Stimulated activated memory B cell treated with anti-CD40 and anti-IgM and Interleukin-4, amounts not matched to agents 10 μg/mL and 1 μg/mL and 100 μg/mL, for 72 hours (primary cell): ENCODE measurements around the gene SERINC2.
"Not testable (repeated sequence)": the region's sequence is repeated elsewhere in the genome, so short reads cannot be mapped to it uniquely, and the experiment has no call there.

Experiments
- ATAC-seq: fragments of 150-1000 bp; cut with Tn5 transposase; 2 replicates; pipeline ENCODE4 v1.10.0; 2021
- H3K27ac Mint-ChIP-seq: one replicate; pipeline ENCODE4 v1.8.0; 2022; ENCODE audit warnings: mild to moderate bottlenecking, mixed read lengths
- H3K27me3 Mint-ChIP-seq: one replicate; pipeline ENCODE4 v1.8.0; 2022; ENCODE audit warnings: mixed read lengths
- H3K36me3 Mint-ChIP-seq: one replicate; pipeline ENCODE4 v1.8.0; 2022; ENCODE audit warnings: mixed read lengths
- H3K4me1 Mint-ChIP-seq: one replicate; pipeline ENCODE4 v1.8.0; 2022; ENCODE audit warnings: mixed read lengths
- H3K4me3 Mint-ChIP-seq: one replicate; pipeline ENCODE4 v1.8.0; 2022; ENCODE audit warnings: mild to moderate bottlenecking, moderate library complexity, mixed read lengths
- H3K9me3 Mint-ChIP-seq: one replicate; pipeline ENCODE4 v1.8.0; 2022; ENCODE audit warnings: mixed read lengths

SERINC2 gene

DNA sequence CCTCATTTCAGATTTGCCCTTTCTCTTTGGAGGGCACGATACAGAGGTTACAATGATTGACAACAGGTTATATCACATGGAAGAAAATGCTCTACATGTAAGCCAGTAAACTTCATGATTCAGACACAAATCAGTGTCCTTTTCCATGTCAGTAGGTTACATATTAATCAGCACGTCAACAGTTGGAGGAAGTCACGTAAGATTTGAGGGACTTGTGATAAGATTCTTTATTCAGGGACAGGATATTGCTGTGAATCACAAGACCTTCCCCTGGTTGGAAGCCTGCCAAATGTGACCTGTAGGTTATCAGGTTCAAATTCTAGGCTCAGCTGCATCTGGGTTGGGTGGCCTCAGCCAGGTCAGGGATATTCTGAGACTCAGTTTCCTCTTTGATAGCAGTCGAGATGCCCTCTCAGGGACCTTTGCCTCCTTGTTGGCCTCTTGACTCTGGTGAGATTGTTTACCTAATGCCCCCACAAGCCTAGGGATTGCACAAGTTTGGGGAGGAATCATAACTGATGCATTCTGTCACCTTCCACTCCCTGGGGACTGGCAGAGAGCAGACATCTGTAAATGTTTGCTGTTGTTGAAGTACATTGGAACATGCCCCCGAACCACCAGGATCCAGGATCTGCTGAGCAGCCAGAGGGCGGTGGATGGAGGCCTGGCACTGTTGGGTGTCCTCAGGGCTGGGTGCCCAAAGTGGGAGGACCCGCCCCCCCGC is 31.9 kb downstream of the SERINC2 start:
- no peaks in the 10 kb centered on the region for H3K36me3 Mint-ChIP-seq
- H3K27me3 Mint-ChIP-seq = peaks cover 10% of the 10 kb centered on the region
- no peak overlapping the region for H3K27ac Mint-ChIP-seq
- peaks cover 5% of the 10 kb centered on the region for H3K4me1 Mint-ChIP-seq
- no peak for ATAC-seq
- no peak overlapping the region for H3K4me3 Mint-ChIP-seq
- H3K9me3 Mint-ChIP-seq = peaks cover 2% of the 10 kb centered on the region

DNA sequence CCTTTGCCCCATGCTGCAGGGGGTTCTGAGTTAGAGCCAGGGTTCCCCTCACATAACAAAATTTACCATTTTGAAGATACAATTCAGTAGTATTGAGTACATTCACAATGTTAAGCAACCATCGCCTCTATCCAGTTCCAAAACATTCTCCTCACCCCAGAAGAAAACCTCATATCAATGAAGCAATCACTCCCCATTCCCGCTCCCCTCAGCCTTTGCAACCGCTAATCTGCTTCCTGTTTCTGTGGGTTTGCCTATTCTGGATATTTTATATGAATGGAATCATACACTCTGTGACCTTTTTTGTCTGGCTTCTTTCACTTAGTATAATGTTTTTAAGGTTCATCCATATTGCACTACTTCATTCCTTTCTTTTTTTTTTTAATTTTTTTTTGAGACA is 32.9 kb downstream of the SERINC2 start:
- Mint-ChIP-seq H3K9me3 (peaks cover 2% of the 10 kb centered on the region), H3K27ac (no peak overlapping the region), H3K4me3 (no peak overlapping the region), H3K36me3 (peaks cover 6% of the 10 kb centered on the region), H3K4me1 (peaks cover 5% of the 10 kb centered on the region), H3K27me3 (peaks cover 12% of the 10 kb centered on the region)
- no peak for ATAC-seq

DNA sequence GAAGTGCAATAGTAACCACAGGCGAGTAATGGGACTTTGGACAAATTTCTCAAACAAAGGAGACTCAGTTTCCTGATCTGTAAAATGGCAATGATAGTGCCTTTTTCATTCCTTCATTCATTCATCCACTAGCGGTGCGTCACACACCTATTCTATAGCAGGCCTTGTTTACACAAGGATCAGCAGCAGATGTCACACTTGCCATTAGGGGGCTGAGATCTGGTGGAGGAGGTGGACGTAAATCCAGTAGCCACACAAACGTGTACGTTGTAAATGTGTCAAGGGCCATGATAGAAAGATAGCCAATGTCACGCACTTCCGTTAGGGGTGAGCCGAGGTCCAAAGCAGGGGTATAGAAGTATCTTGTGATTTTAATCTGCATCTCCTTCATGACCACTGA is 34.2 kb downstream of the SERINC2 start:
- Mint-ChIP-seq H3K4me3 (no peak overlapping the region), H3K27me3 (peaks cover 11% of the 10 kb centered on the region), H3K4me1 (no peaks in the 10 kb centered on the region), H3K27ac (no peak overlapping the region), H3K36me3 (peaks cover 11% of the 10 kb centered on the region), H3K9me3 (peaks cover 10% of the 10 kb centered on the region)
- no peak for ATAC-seq

DNA sequence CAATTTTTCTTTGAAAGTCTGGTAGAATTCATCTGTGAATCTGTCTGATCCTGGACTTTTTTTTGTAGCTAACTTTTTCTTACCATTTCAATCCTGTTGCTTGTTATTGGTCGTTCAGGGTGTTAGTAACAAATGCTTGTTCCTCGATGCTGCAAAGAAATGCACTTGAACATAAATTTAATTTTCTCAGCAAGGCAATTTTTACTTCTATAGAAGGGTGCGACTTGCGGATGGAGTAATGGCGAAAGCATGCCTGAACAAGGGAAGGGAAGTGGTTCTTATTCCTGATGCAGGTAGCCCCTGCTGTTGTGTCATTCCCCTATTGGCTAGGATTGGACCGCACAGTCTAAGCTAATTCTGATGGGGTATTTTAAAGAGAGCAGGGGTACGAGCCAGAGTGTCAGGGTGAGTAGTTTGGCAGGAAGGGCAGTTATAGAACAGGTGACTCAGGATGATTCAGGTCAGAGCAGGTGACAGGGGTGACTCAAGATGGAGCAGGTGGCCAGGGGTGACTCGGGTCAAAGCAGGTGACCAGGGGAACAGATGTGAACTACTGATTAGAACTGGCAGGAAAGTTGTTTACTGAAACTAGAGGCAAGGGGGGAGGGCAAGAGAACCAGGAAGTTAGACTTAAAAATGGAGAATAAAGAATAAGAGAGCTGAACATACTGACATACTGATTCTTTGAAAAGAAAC is 40.5 kb downstream of the SERINC2 start:
- peaks cover 39% of the 10 kb centered on the region for H3K27me3 Mint-ChIP-seq
- H3K9me3 Mint-ChIP-seq = peaks cover 33% of the 10 kb centered on the region

DNA sequence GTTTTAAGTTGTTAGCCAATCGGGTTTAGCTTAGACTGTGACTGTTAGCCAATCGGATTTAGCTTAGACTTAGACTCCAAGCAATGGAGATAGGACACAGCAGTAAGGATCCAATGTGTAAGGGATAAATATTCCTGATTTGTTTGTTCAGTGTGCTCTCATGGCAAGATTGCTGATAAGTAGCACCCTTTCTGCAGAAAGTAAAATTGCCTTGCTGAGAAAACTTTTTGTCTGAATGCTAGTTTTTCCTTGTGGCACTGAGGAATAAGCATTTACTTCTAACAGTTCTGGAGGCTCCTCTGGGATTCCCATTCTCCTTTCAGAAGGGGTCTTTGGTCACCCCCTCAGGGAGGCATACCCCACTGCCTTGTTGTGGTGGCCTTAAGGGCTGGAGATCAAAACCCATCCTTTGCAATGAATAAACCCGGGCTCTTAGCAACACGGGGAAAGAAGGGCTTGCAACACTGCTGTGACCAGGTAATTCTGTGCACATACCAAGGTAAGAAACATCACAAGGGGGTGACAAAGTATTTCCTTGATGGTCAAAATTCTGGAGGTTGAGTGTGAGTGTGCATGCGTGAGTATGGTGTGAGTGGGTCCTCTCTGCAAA is 45.4 kb downstream of the SERINC2 start:
- peaks cover 5% of the 10 kb centered on the region for H3K36me3 Mint-ChIP-seq
- H3K27me3 Mint-ChIP-seq = peaks cover 59% of the 10 kb centered on the region
- H3K4me3 Mint-ChIP-seq = no peak overlapping the region
- peaks cover 29% of the 10 kb centered on the region for H3K9me3 Mint-ChIP-seq
- ATAC-seq = no peak
- H3K27ac Mint-ChIP-seq = no peak overlapping the region
- H3K4me1 Mint-ChIP-seq = no peaks in the 10 kb centered on the region

More for the DNA sequence above, 40.5 kb downstream of the SERINC2 start:
- Mint-ChIP-seq H3K27ac (no peak overlapping the region), H3K4me3 (no peak overlapping the region), H3K4me1 (no peaks in the 10 kb centered on the region), H3K36me3 (peaks cover 19% of the 10 kb centered on the region)
- ATAC-seq = no peak

DNA sequence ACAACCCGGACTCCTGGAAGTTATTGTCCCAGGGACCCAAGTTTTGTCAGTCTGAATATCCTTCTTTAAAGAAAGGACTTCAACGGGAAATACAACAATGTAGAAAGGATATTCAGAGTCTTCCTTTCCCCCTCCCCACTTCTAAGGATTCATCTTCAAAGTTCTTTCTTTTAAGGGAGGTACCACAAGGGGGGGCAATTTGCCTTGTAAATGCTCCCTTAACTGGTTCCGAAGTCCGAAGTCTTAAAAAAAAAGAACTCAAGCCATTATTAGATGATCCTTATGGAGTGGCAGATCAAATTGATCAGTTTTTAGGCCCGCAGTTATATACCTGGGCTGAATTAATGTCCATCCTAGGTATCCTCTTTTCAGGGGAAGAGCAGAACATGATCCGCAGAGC is 47.0 kb downstream of the SERINC2 start:
- Mint-ChIP-seq H3K27me3 (peaks cover 61% of the 10 kb centered on the region), H3K36me3 (no peaks in the 10 kb centered on the region), H3K4me1 (no peaks in the 10 kb centered on the region), H3K27ac (no peak overlapping the region), H3K4me3 (no peak overlapping the region), H3K9me3 (peaks cover 24% of the 10 kb centered on the region)
- no peak for ATAC-seq

DNA sequence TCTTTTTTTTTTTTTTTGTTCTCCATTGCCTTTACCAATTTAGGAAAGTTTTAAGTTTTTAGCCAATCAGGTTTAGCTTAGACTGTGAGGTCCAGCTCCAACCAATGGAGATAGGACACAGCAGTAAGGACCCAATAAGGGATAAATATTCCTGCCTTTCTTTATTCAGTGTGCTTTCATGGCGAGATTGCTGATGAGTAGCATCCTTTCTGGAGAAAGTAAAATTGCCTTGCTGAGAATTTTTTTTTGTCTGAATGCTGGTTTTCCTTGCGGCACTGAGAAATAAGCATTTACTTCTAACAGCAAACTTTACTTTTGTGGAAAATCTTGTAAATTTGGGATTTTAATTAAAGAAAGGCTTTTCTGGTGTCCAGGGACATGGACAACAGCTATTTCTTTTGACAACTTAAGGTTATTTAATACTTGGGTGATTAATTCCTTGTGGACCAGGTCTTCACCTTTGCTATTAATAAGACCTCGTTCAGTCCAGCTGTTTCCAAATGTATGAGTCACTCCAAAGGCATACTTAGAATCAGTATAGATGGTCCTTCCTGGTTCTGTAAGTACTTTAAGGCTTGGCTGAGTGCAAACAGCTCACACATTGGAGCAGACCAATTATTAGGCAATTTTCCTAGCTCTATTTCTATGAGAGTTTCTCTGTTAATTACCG is 54.1 kb downstream of the SERINC2 start:
- ATAC-seq = no peak
- no peak overlapping the region for H3K4me3 Mint-ChIP-seq
- peaks cover 3% of the 10 kb centered on the region for H3K36me3 Mint-ChIP-seq
- peaks cover 2% of the 10 kb centered on the region for H3K4me1 Mint-ChIP-seq
- peaks cover 15% of the 10 kb centered on the region for H3K9me3 Mint-ChIP-seq
- H3K27ac Mint-ChIP-seq = no peak overlapping the region
- peaks cover 57% of the 10 kb centered on the region for H3K27me3 Mint-ChIP-seq

DNA sequence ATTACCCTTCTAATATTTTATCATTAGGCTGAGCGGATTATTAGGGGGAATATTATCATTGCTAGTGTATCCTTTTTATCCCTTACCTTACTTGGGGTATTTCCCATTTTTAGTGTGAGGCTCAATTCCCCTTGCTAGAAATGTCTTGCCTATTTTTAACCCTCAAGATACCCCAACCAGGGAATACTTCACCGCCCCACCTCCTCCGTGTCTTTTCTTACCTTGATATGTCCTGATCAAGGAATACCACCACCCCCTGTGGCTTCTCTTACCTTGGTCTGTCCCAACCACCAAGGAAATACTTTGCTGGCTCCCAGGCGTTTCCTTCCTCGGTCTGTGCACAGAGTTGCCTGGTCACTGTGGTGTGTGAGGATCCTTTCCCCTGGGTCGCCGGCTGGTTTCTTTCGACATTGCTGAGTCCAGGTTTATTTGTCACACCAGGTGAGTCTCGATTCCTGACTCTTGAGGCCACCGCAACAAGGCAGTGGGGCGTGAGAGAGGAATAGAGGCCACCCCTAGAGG is 57.8 kb downstream of the SERINC2 start:
- Mint-ChIP-seq H3K4me1 (peaks cover 5% of the 10 kb centered on the region), H3K36me3 (peaks cover 6% of the 10 kb centered on the region), H3K27ac (no peak overlapping the region), H3K4me3 (no peak overlapping the region), H3K27me3 (peaks cover 48% of the 10 kb centered on the region), H3K9me3 (peaks cover 17% of the 10 kb centered on the region)
- ATAC-seq = no peak

DNA sequence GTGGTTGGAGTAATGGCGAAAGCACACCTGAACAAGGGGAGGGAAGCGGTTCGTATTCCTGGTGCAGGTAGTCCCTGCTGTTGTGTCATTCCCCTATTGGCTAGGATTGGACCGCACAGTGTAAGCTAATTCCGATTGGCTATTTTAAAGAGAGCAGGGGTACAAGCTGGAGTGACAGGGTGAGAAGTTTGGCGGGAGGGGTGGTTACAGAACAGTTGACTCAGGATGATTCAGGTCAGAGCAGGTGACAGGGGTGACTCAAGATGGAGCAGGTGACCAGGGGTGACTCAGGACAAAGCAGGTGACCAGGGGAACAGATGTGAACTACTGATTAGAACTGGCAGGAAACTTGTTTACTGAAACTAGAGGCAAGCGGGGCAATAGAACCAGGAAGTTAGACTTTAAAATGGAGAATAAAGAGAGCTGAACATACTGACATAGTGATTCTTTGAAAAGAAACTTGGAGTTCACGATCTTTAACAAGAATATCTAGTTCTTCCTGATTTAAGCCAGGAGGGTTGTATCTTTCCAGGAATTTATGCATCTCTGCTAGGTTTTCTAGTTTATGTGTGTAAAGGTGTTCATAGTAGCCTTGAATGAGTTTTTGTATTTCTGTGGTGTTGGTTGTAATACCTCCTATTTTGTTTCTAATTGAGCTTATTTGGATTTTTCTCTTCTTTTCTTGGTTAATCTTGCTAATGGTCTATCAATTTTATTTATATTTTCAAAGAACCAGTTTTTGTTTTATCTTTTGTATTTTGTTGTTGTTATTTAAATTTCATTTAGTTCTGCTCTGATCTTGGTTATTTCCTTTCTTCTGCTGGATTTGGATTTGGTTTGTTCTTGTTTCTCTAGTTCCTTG is 58.7 kb downstream of the SERINC2 start:
- ATAC-seq = not testable (repeated sequence)
- peaks cover 17% of the 10 kb centered on the region for H3K9me3 Mint-ChIP-seq

DNA sequence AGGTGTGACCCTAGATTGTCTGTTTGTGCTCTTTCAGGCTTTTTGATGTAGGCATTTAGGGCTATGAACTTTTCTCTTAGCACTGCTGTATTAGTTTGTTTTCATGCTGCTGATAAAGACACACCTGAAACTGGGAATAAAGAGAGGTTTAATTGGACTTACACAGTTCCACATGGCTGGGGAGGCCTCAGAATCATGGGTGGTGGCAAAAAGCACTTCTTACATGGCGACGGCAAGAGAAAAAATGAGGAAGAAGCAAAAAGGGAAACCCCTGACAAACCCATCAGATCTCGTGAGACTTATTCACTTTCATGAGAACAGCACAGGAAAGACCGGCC is 59.3 kb downstream of the SERINC2 start:
- H3K9me3 Mint-ChIP-seq = peaks cover 14% of the 10 kb centered on the region
- H3K36me3 Mint-ChIP-seq, H3K4me3 Mint-ChIP-seq, ATAC-seq, H3K27ac Mint-ChIP-seq, H3K4me1 Mint-ChIP-seq: not testable (repeated sequence)
- H3K27me3 Mint-ChIP-seq = peaks cover 63% of the 10 kb centered on the region

More for the DNA sequence above, 58.7 kb downstream of the SERINC2 start:
- not testable (repeated sequence) for H3K4me1 Mint-ChIP-seq, H3K27ac Mint-ChIP-seq, H3K36me3 Mint-ChIP-seq, H3K4me3 Mint-ChIP-seq
- peaks cover 57% of the 10 kb centered on the region for H3K27me3 Mint-ChIP-seq

DNA sequence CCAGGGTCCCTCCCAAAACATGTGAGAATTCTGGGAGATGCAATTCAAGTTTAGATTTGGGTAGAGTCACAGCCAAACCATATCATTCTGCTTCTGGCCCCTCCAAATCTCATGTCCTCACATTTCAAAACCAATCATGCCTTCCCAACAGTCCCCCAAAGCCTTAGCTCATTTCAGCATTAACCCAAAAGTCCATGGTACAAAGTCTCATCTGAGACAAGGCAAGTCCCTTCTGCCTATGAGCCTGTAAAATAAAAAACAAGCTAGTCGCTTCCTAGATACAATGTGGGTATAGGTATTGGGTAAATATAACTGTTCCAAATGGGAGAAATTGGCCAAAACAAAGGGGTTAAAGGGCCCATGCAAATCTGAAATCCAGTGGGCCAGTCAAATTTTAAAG is 59.7 kb downstream of the SERINC2 start:
- not testable (repeated sequence) for H3K4me3 Mint-ChIP-seq, H3K27ac Mint-ChIP-seq, ATAC-seq, H3K36me3 Mint-ChIP-seq
- H3K27me3 Mint-ChIP-seq = peaks cover 67% of the 10 kb centered on the region
- peaks cover 13% of the 10 kb centered on the region for H3K4me1 Mint-ChIP-seq
- H3K9me3 Mint-ChIP-seq = peaks cover 14% of the 10 kb centered on the region

DNA sequence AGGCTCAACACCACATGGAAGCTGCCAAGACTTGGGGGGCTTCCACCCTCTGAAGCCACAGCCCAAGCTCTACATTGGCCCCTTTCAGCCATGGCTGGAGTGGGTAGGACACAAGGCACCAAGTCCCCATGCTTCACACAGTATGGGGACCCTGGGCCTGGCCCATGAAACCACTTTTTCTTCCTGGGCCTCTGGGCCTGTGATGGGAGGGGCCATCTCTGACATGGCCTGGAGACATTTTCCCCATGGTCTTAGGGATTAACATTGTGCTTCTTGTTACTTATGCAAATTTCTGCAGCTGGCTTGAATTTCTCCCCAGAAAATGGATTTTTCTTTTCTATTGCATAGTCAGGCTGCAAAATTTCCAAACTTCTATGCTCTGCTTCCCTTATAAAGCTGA is 60.5 kb downstream of the SERINC2 start:
- not testable (repeated sequence) for H3K4me3 Mint-ChIP-seq

DNA sequence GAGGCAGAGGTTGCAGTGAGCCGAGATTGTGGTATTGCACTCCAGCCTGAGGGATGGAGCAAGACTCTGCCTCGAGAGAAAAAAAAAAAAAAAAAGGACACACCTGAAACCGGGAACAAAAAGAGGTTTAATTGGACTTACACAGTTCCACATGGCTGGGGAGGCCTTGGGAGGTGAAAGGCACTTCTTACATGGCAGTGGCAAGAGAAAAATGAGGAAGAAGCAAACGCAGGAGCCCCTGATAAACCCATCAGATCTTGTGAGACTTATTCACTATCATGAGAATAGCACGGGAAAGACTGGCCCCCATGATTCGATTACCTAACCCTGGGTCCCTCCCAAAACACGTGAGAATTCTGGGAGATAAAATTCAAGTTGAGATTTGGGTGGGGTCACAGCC is 61.6 kb downstream of the SERINC2 start:
- not testable (repeated sequence) for H3K4me3 Mint-ChIP-seq, ATAC-seq, H3K36me3 Mint-ChIP-seq, H3K27ac Mint-ChIP-seq
- peaks cover 69% of the 10 kb centered on the region for H3K27me3 Mint-ChIP-seq
- peaks cover 11% of the 10 kb centered on the region for H3K9me3 Mint-ChIP-seq
- H3K4me1 Mint-ChIP-seq = peaks cover 14% of the 10 kb centered on the region

More for the DNA sequence above, 60.5 kb downstream of the SERINC2 start:
- H3K27ac Mint-ChIP-seq, ATAC-seq, H3K36me3 Mint-ChIP-seq: not testable (repeated sequence)
- Mint-ChIP-seq H3K4me1 (peaks cover 14% of the 10 kb centered on the region), H3K9me3 (peaks cover 11% of the 10 kb centered on the region), H3K27me3 (peaks cover 73% of the 10 kb centered on the region)
